Common myeloid progenitor, CD34-positive (primary cell): ENCODE measurements around the gene PPM1G.
A peak's percentile ranks its signal among the peaks of the same experiment; 100 is the strongest.

Experiments
- CTCF ChIA-PET: fragments of 350-600 bp; sonication (Branson Sonifier 250); formaldehyde crosslinking; loops from one replicate; lab custom pipeline; 2021; ENCODE audit warnings: antibody characterized with exemption; lab: Charles Lee
- POLR2A ChIA-PET: fragments of 350-600 bp; sonication (Branson Sonifier 250); formaldehyde crosslinking; loops from one replicate; lab custom pipeline; 2021; ENCODE audit warnings: antibody characterized with exemption; lab: Charles Lee
- DNase-seq, 3 donors: peaks; one replicate each; pipeline versions ENCODE4 v3.0.0 to v3.0.0-alpha.2; 2013
- H3K27ac ChIP-seq, 2 experiments: 1 replicate in 1 of 2; 2 replicates in 1 of 2; pipeline ENCODE4 v1.7.0; 2013; ENCODE audit warnings: inconsistent platforms in 2 of 2, low read length in 2 of 2, mild to moderate bottlenecking in 2 of 2, low read depth in 1 of 2, moderate library complexity in 1 of 2; ENCODE audit not compliant: severe bottlenecking in 2 of 2, insufficient read depth in 1 of 2, poor library complexity in 1 of 2
- H3K27me3 ChIP-seq, 5 experiments: replicated peaks in 2 of 5; 1 replicate in 3 of 5; 2 replicates in 2 of 5; pipeline versions ENCODE4 v1.6.1 to v1.7.0; 2013; ENCODE audit warnings: low read length in 4 of 5, mild to moderate bottlenecking in 2 of 5, moderate library complexity in 2 of 5, inconsistent platforms in 1 of 5; ENCODE audit not compliant: insufficient read depth in 5 of 5, control insufficient read depth in 4 of 5
- H3K36me3 ChIP-seq, 4 experiments: 1 replicate in 2 of 4; 2 replicates in 2 of 4; pipeline versions ENCODE4 v1.6.1 to v1.7.0; 2013; ENCODE audit warnings: low read length in 3 of 4, control low read depth in 1 of 4, mild to moderate bottlenecking in 1 of 4; ENCODE audit not compliant: control insufficient read depth in 4 of 4, insufficient read depth in 4 of 4
- H3K4me1 ChIP-seq, 4 experiments: 1 replicate in 3 of 4; 2 replicates in 1 of 4; pipeline versions ENCODE4 v1.6.1 to v1.7.1; 2013; ENCODE audit warnings: low read length in 3 of 4, mild to moderate bottlenecking in 3 of 4, control low read depth in 1 of 4, inconsistent platforms in 1 of 4, moderate library complexity in 1 of 4; ENCODE audit not compliant: control insufficient read depth in 4 of 4, insufficient read depth in 4 of 4; ENCODE audit errors: control extremely low read depth in 1 of 4
- H3K4me3 ChIP-seq, 7 experiments: 1 replicate in 4 of 7; 2 replicates in 3 of 7; pipeline versions ENCODE4 v1.5.1 to v1.7.0; 2013; ENCODE audit warnings: mild to moderate bottlenecking in 7 of 7, low read length in 6 of 7, moderate library complexity in 6 of 7, inconsistent platforms in 2 of 7, low read depth in 2 of 7, control low read depth in 1 of 7; ENCODE audit not compliant: insufficient read depth in 4 of 7, control insufficient read depth in 1 of 7; ENCODE audit errors: extremely low read depth in 1 of 7
- H3K9me3 ChIP-seq, 5 experiments: 1 replicate in 4 of 5; 2 replicates in 1 of 5; pipeline versions ENCODE4 v1.6.1 to v1.7.1; 2013; ENCODE audit warnings: low read length in 4 of 5, mild to moderate bottlenecking in 2 of 5, inconsistent platforms in 1 of 5, low read depth in 1 of 5, moderate library complexity in 1 of 5; ENCODE audit not compliant: control insufficient read depth in 4 of 5, insufficient read depth in 2 of 5; ENCODE audit errors: control extremely low read depth in 1 of 5
- WGBS: methylation state at CpG from one replicate; pipeline ENCODE4 v1.1.5; 2013; ENCODE audit not compliant: insufficient coverage; 5-methylcytosine and 5-hydroxymethylcytosine counted together

PPM1G gene

DNA sequence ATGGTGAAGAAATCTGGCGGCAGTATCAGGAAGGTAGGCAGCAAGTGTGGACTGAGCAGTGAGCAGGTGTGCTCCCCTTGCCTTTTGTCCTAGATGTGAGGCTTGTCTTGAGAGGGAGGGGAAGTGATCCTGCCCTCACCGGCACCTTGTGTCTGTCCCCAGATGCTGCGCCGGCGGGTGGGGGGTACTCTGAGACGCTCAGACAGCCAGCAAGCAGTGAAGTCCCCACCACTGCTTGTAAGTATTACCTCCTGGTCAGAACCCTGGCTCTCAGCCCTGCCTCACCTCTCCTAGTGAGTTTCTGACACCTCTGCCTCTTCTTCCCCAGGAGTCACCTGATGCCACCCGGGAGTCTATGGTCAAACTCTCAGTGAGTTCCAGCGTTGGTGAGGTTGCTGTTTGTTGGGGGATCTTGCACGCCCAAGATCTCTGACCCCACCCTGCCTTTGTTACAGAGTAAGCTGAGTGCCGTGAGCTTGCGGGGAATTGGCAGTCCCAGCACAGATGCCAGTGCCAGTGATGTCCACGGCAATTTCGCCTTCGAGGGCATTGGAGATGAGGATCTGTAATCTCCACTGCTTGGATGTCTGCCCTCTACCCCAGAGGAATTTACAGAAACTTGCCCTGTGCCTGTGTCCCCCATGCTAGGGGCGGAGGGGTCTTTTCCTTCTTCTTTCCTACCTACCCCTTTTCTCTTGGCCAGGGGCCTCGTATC lies 33.1 kb downstream of the PPM1G start:
- ChIA-PET POLR2A (no interaction called here), CTCF (no interaction called here)
- Histone ChIP-seq H3K9me3 (no peaks in the 10 kb centered on the region), H3K27ac (no peak overlapping the region), H3K4me1 (peaks cover 19 to 40% (median 28%) of the 10 kb centered on the region in 4 experiments), H3K4me3 (no peak overlapping the region), H3K27me3 (no peaks in the 10 kb centered on the region), H3K36me3 (peaks cover 4 to 72% (median 49%) of the 10 kb centered on the region in 4 experiments)
- no peak for DNase-seq
- WGBS, result 99% methylated on average over 14 of the region's 16 CpGs

DNA sequence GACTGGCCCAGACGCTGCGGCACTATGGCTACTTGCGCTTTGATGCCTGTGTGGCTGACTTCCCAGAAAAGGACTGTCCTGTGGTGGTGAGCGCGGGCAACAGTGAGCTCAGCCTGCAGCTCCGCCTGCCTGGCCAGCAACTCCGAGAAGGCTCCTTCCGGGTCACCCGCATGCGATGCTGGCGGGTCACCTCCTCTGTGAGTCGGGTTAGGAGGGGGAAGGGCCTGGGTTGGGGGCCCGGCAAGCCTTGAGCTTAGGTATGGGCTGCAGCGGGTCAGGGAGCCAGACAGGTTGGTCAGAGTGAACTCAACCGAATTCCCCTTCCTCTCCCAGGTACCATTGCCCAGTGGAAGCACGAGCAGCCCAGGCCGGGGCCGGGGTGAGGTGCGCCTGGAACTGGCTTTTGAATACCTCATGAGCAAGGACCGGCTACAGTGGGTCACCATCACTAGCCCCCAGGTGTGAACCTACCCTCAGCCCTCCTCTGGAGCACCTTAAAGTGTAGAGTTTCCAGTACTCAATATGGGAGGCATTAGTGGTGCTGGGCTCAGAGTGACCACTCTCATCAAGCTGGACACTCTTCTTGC lies 33.8 kb downstream of the PPM1G start:
- CTCF ChIA-PET, result no interaction called here
- Histone ChIP-seq H3K36me3 (peaks cover 4 to 66% (median 49%) of the 10 kb centered on the region in 4 experiments), H3K27ac (no peak overlapping the region), H3K27me3 (no peaks in the 10 kb centered on the region), H3K4me3 (no peak overlapping the region), H3K4me1 (peaks cover 19 to 41% (median 27%) of the 10 kb centered on the region in 4 experiments), H3K9me3 (no peaks in the 10 kb centered on the region)
- DNase-seq, result no peak
- POLR2A ChIA-PET, result no interaction called here
- WGBS, result 100% methylated on average over 9 of the region's 20 CpGs

DNA sequence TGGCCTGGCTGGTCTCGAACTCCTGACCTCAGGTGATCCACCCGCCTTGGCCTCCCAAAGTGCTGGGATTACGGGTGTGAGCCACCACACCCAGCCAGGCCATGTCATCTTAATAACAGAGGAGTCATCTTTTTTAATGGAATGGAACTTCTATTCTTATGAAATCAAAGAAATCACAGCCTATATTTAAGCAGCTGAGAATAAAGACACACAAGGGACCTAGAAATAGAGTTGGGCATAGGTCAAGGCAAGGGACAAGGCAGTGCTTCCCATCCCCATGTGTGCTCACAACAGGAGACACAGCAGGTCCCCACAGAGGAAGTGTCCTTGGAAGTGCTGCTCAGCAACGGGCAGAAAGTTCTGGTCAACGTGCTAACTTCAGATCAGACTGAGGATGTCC lies 35.8 kb downstream of the PPM1G start:
- no peak overlapping the region for H3K27ac ChIP-seq
- H3K27me3 ChIP-seq, result no peaks in the 10 kb centered on the region
- CTCF ChIA-PET, result interaction anchor here (0.6 kb wide), 1 partner anchor 1578 kb away, joined by 3 read pairs; no protein-coding TSS in a partner anchor
- no peak for DNase-seq
- no peaks in the 10 kb centered on the region for H3K9me3 ChIP-seq
- H3K4me3 ChIP-seq, result no peak overlapping the region
- peaks cover 14 to 35% (median 27%) of the 10 kb centered on the region in 4 experiments for H3K4me1 ChIP-seq
- WGBS, result 95% methylated on average over 3 of the region's 5 CpGs
- H3K36me3 ChIP-seq, result peaks cover 4 to 62% (median 48%) of the 10 kb centered on the region in 4 experiments
- POLR2A ChIA-PET, result no interaction called here

DNA sequence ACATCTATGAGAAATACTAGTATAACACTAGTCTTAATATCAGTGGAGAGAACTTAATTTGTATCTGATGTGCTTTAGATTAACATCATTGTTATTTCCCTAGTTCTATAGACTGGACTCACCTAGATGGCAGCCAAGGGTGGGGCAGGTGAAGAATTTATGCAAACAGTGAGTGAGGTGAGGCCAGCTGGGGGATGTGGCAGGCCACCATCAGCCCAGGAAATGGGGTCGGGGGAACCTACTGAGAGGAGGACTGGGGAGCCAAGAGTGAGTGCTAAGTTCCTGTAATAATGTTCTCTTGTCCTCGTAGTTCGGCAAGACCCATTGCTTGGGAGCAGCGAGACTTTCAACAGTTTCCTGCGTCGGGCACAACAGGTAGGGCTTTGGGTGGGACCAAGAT lies 36.5 kb downstream of the PPM1G start:
- no peak for DNase-seq

DNA sequence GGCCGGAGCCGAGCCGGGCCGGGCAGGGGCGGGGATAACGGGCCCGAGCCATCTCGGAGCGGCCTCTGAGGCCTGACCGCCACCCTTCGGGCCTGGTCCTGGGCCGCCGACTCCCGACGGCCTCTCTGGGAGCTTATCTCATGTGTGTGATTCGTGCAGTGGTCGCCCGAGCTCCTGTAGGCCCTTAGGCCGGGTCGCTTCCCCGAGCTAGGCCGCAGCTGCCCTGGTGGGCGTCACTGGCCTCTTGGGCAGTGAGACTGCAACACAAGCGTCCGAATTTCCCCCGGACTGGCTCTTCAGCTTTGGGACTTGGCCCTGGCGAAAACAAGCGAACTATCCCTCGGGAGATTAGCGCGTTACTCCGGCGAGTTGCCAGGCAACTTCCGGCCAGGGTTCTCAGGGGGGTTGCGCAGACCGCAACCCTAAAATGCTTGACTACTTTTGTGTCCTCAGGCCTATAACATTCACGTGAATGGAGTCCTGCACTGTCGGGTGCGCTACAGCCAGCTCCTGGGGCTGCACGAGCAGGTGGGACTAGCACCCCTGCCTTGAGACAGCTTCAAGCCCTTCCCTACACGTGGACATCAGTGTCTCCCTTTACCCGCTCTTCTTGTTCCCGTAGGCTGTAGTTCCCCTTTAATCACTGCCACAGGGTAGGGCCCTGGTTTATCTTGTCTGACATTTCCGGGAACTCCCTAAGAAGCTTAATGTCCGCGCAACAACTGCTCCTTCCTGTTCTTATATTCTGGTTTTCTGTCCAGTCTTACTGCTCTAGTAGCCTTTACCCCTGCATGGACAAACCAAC lies 38.4 kb downstream of the PPM1G start:
- peak; percentile 38 to 70 (median 62) for DNase-seq
- Histone ChIP-seq H3K9me3 (no peaks in the 10 kb centered on the region), H3K27me3 (no peaks in the 10 kb centered on the region), H3K36me3 (peaks cover 10 to 61% (median 47%) of the 10 kb centered on the region in 4 experiments), H3K27ac (peak overlapping the region; percentile 90 to 94), H3K4me1 (peaks cover 14 to 35% (median 28%) of the 10 kb centered on the region in 4 experiments), H3K4me3 (peak overlapping the region; percentile 84 to 98 (median 96))
- CTCF ChIA-PET, result interaction anchor here (1.2 to 2.9 kb wide), 5 partner anchors 9 to 67 kb away, joined by 3 to 11 read pairs (median 7); partner anchors contain the start of genes PPM1G and ZNF513
- POLR2A ChIA-PET, result interaction anchor here (0.6 to 2.3 kb wide), 4 partner anchors 9 to 90 kb away, joined by 3 to 15 read pairs (median 5); partner anchors contain the start of genes GTF3C2, PPM1G and ZNF513
- WGBS, result under 1% methylated on average over 46 of the region's 46 CpGs

More for the DNA sequence above, 36.5 kb downstream of the PPM1G start:
- H3K36me3 ChIP-seq, result peaks cover 6 to 62% (median 49%) of the 10 kb centered on the region in 4 experiments
- H3K9me3 ChIP-seq, result no peaks in the 10 kb centered on the region
- H3K4me3 ChIP-seq, result no peak overlapping the region
- peaks cover 14 to 35% (median 28%) of the 10 kb centered on the region in 4 experiments for H3K4me1 ChIP-seq
- ChIA-PET POLR2A (no interaction called here), CTCF (interaction anchor here (1.1 to 1.4 kb wide), 2 partner anchors 92 to 295 kb away, joined by 3 read pairs; no protein-coding TSS in a partner anchor)
- no peak overlapping the region for H3K27ac ChIP-seq
- no peaks in the 10 kb centered on the region for H3K27me3 ChIP-seq
- 95% methylated on average over 6 of the region's 6 CpGs for whole genome bisulfite sequencing

DNA sequence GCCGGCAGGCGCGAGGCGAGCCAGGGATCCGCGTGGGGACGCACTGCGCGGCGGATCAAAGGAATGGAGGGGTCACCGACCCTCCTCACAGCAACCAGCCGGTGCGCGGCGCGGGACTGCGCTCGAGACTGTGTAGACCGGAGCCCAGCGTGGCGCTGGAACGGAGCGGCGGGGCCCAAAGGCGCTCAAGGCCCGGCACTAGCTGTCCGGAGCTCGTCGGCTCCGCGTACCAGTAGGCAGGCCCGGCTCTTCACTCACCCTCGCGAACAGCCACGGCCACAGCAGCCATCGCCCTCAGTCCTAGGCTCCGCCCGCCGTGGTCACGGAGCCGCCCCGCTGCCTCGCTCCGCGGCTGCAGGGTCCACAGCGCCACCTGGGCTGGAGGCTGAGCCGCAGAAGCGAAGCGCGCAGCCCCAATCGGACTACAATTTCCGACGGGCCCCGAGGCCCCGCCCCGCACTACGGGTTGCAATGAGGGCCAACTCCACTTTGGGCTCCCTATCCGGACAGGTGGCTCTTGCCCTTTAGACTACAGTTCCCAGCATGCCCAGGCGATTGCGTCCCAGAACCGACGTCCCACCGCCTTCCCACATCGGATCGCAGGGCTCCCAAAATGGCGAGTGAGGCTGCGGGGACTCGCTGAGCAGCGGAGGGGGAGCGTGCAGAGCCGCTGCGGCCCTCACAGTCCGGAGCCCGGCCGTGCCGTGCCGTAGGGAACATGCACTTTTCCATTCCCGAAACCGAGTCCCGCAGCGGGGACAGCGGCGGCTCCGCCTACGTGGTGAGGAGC lies 39.2 kb downstream of the PPM1G start, which contains the start of the genes EIF2B4 and SNX17:
Gene EIF2B4 (minus strand): TSS at position 313 of the 790 bp plus-strand sequence. CDS start 24 bp downstream, at position 289.
Gene SNX17 (plus strand): TSS at position 591 of the 790 bp plus-strand sequence. CDS start 128 bp downstream, at position 719.
- ChIA-PET POLR2A (interaction anchor here (0.7 to 2.3 kb wide), 6 partner anchors 10 to 59 kb away, joined by 3 to 15 read pairs (median 4); partner anchors contain the start of genes GTF3C2, PPM1G and ZNF513), CTCF (interaction anchor here (0.8 to 2.9 kb wide), 10 partner anchors 9 to 61 kb away, joined by 3 to 11 read pairs (median 6); partner anchors contain the start of genes MPV17, PPM1G and ZNF513)
- no peaks in the 10 kb centered on the region for H3K9me3 ChIP-seq
- no peaks in the 10 kb centered on the region for H3K27me3 ChIP-seq
- under 1% methylated on average over 82 of the region's 85 CpGs for WGBS
- peak; percentile 99 for DNase-seq
- peaks cover 10 to 58% (median 46%) of the 10 kb centered on the region in 4 experiments for H3K36me3 ChIP-seq
- H3K4me3 ChIP-seq, result peak within 1 kb of the TSS; percentile 84 to 98 (median 96)
- H3K4me1 ChIP-seq, result peaks cover 14 to 35% (median 28%) of the 10 kb centered on the region in 4 experiments
- H3K27ac ChIP-seq, result peak within 1 kb of the TSS; percentile 90 to 94
